HL-60 (cell line): Measurements from ENCODE around the gene SHLD2.
A peak's percentile ranks its signal among the peaks of the same experiment; 100 is the strongest.

ENCODE experiments used
- DNase-seq, 2 experiments: peaks; one replicate each; pipeline ENCODE4 v3.0.0-alpha.2; 2010 to 2020; ENCODE audit warnings: low read depth in 1 of 2, low spot score in 1 of 2
- H3K27ac ChIP-seq: fragments of 250-450 bp; sonication (Bioruptor Pico); replicated peaks from 2 replicates; pipeline ENCODE4 v1.5.1; 2020; ENCODE audit warnings: mild to moderate bottlenecking, moderate library complexity
- H3K27me3 ChIP-seq: fragments of 250-450 bp; sonication (Bioruptor Pico); 2 replicates; pipeline ENCODE4 v1.5.1; 2021; ENCODE audit warnings: mild to moderate bottlenecking, moderate library complexity; ENCODE audit not compliant: insufficient read depth, poor library complexity, severe bottlenecking
- H3K4me3 ChIP-seq: replicated peaks from 2 replicates; pipeline ENCODE4 v1.5.1; 2011; ENCODE audit warnings: mild to moderate bottlenecking, control low read depth, low read length; ENCODE audit not compliant: insufficient read depth
- GABPA ChIP-seq: IDR thresholded peaks from 2 replicates; pipeline ENCODE4 v1.6.1; 2012; ENCODE audit warnings: low read depth
- POLR2AphosphoS5 ChIP-seq: IDR thresholded peaks from 2 replicates; pipeline ENCODE4 v1.6.1; 2012; ENCODE audit warnings: low read depth
- SPI1 ChIP-seq: IDR thresholded peaks from 2 replicates; pipeline ENCODE4 v1.6.1; 2012; ENCODE audit warnings: low read depth, mild to moderate bottlenecking, borderline replicate concordance
- TF ChIP-seq, protein P1 (sequence below): IDR thresholded peaks from 2 replicates; pipeline ENCODE4 v1.6.1; 2012; ENCODE audit warnings: low read depth; ENCODE audit not compliant: insufficient replicate concordance
- TF ChIP-seq, protein P2 (sequence below): IDR thresholded peaks from one replicate; pipeline ENCODE4 v1.5.1; 2011; ENCODE audit warnings: low read length, control low read depth, inconsistent platforms; ENCODE audit not compliant: insufficient read depth

The SHLD2 gene

GRCh38 chr10:87092376-87092860 is 2.6 kb upstream of the SHLD2 start:
- H3K27ac ChIP-seq = peak overlapping the region; percentile 24; the same call in 1 of the 2 replicates
- no peaks in the 10 kb centered on the region for H3K27me3 ChIP-seq
- no peak for DNase-seq
- no peak for TF ChIP-seq SPI1
- TF ChIP-seq, protein P1, sequence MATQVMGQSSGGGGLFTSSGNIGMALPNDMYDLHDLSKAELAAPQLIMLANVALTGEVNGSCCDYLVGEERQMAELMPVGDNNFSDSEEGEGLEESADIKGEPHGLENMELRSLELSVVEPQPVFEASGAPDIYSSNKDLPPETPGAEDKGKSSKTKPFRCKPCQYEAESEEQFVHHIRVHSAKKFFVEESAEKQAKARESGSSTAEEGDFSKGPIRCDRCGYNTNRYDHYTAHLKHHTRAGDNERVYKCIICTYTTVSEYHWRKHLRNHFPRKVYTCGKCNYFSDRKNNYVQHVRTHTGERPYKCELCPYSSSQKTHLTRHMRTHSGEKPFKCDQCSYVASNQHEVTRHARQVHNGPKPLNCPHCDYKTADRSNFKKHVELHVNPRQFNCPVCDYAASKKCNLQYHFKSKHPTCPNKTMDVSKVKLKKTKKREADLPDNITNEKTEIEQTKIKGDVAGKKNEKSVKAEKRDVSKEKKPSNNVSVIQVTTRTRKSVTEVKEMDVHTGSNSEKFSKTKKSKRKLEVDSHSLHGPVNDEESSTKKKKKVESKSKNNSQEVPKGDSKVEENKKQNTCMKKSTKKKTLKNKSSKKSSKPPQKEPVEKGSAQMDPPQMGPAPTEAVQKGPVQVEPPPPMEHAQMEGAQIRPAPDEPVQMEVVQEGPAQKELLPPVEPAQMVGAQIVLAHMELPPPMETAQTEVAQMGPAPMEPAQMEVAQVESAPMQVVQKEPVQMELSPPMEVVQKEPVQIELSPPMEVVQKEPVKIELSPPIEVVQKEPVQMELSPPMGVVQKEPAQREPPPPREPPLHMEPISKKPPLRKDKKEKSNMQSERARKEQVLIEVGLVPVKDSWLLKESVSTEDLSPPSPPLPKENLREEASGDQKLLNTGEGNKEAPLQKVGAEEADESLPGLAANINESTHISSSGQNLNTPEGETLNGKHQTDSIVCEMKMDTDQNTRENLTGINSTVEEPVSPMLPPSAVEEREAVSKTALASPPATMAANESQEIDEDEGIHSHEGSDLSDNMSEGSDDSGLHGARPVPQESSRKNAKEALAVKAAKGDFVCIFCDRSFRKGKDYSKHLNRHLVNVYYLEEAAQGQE = no peak
- peak overlapping the region; percentile 76 for H3K4me3 ChIP-seq

GRCh38 chr10:87092861-87093631 is 2.0 kb upstream of the SHLD2 start:
- peak in 1 of 2 experiments; percentile 12 for DNase-seq
- Histone ChIP-seq H3K4me3 (peak overlapping the region; percentile 76), H3K27ac (peak overlapping the region; percentile 91), H3K27me3 (no peaks in the 10 kb centered on the region)
- no peak for TF ChIP-seq SPI1
- TF ChIP-seq POLR2AphosphoS5 = no peak
- no peak for TF ChIP-seq GABPA
- TF ChIP-seq, protein P1 = no peak
- TF ChIP-seq, protein P2, sequence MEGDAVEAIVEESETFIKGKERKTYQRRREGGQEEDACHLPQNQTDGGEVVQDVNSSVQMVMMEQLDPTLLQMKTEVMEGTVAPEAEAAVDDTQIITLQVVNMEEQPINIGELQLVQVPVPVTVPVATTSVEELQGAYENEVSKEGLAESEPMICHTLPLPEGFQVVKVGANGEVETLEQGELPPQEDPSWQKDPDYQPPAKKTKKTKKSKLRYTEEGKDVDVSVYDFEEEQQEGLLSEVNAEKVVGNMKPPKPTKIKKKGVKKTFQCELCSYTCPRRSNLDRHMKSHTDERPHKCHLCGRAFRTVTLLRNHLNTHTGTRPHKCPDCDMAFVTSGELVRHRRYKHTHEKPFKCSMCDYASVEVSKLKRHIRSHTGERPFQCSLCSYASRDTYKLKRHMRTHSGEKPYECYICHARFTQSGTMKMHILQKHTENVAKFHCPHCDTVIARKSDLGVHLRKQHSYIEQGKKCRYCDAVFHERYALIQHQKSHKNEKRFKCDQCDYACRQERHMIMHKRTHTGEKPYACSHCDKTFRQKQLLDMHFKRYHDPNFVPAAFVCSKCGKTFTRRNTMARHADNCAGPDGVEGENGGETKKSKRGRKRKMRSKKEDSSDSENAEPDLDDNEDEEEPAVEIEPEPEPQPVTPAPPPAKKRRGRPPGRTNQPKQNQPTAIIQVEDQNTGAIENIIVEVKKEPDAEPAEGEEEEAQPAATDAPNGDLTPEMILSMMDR = no peak

GRCh38 chr10:87093632-87094372 is 1.2 kb upstream of the SHLD2 start:
- Histone ChIP-seq H3K27ac (peak overlapping the region; percentile 91), H3K4me3 (peak overlapping the region; percentile 76), H3K27me3 (no peaks in the 10 kb centered on the region)
- TF ChIP-seq, protein P2 = no peak
- no peak for TF ChIP-seq SPI1
- TF ChIP-seq, protein P1 = no peak
- no peak for TF ChIP-seq POLR2AphosphoS5
- no peak for TF ChIP-seq GABPA
- peak; percentile 47 to 65 for DNase-seq
